ENCODE results near the gene ALCAM. TPM values are rescaled to one million over a fixed set of nuclear protein-coding genes. Genes with fewer than 3 reads are reported as not detected.
A peak's percentile ranks its signal among the peaks of the same experiment; 100 is the strongest.

Gene ALCAM
- total and polyA plus RNA-seq, 2 donors (not counting 3 experiments of a cell fraction or from before 2014, with no cell fraction given) = 46.3 to 118 TPM

GRCh38 chr3:105413343-105413887 lies 46.7 kb downstream of the ALCAM start:
- dilution Hi-C loops (cut with MboI; ENCODE audit: extremely low pct_ligation_motif_present, low sequenced_read_pairs) = no loop called here
- peaks cover 7% of the 10 kb centered on the region for H3K4me1 ChIP-seq (ENCODE audit: control insufficient read depth, extremely low read depth, insufficient read depth, low read length)
- CTCF ChIA-PET = no interaction called here

GRCh38 chr3:105414841-105415240 lies 48.1 kb downstream of the ALCAM start:
- Histone ChIP-seq H3K9me1 (replicated peaks; ENCODE audit: control insufficient read depth, extremely low read depth, insufficient read depth, low read length) (peaks cover 2% of the 10 kb centered on the region), H3K9me3 (replicated peaks; ENCODE audit: control insufficient read depth, insufficient read depth, low read length) (no peaks in the 10 kb centered on the region), H3K9ac (replicated peaks; ENCODE audit: extremely low read depth, insufficient read depth, low read length) (no peak overlapping the region), H3K27ac (ENCODE audit: insufficient read depth, low read depth, low read length) (no peak overlapping the region), H3K4me1 (ENCODE audit: control insufficient read depth, extremely low read depth, insufficient read depth, low read length) (peaks cover 7% of the 10 kb centered on the region), H4K20me1 (replicated peaks; ENCODE audit: control insufficient read depth, extremely low read depth, insufficient read depth, low read length) (no peaks in the 10 kb centered on the region), H3K79me2 (ENCODE audit: control insufficient read depth, insufficient read depth, low read length) (peaks cover 7% of the 10 kb centered on the region), H2AFZ (ENCODE audit: low read depth, low read length) (no peak overlapping the region), H3K4me2 (ENCODE audit: insufficient read depth, low read length) (no peak overlapping the region), H3K36me3 (ENCODE audit: control insufficient read depth in 2 of 2, extremely low read depth in 1 of 2, insufficient read depth in 2 of 2, low read length in 2 of 2) (no peaks in the 10 kb centered on the region), H3K27me3 (ENCODE audit: control insufficient read depth in 2 of 2, insufficient read depth in 2 of 2, low read length in 2 of 2) (no peaks in the 10 kb centered on the region), H3K4me3 (replicated peaks in 1 of 3; ENCODE audit: insufficient read depth in 1 of 3, low read depth in 1 of 3, low read length in 3 of 3) (no peak overlapping the region)
- no TSS peak for BruUV-seq (replicated peaks)
- intact Hi-C loops (cut with micrococcal nuclease) (no loop called here), dilution Hi-C loops (cut with MboI; ENCODE audit: extremely low pct_ligation_motif_present, low sequenced_read_pairs) (no loop called here)
- CTCF ChIA-PET = interaction anchor here (1.1 to 2.6 kb wide), 3 partner anchors 9 to 42 kb away, joined by 4 to 5 read pairs (median 4); no protein-coding TSS in a partner anchor
- FAIRE-seq (no peak), DNase-seq (ENCODE audit: low read depth, low spot score) (peak; percentile 29)
- POLR2A ChIA-PET = no interaction called here
- TF ChIP-seq MAX (IDR thresholded peaks at IDR 0.05; ENCODE audit: insufficient read depth, insufficient read length) (no peak), CTCF (IDR thresholded peaks at IDR 0.05; ENCODE audit: extremely low read depth in 1 of 2, insufficient read depth in 1 of 2, low read depth in 1 of 2, low read length in 2 of 2) (no peak), MYC (IDR thresholded peaks at IDR 0.05; ENCODE audit: low read depth, low read length) (no peak), GATA2 (IDR thresholded peaks at IDR 0.05; ENCODE audit: insufficient read depth, insufficient read length, low read depth, low read length) (no peak), JUN (IDR thresholded peaks at IDR 0.05; ENCODE audit: borderline replicate concordance, insufficient read depth, insufficient read length, low read depth) (no peak), EZH2 (IDR thresholded peaks at IDR 0.05; ENCODE audit: borderline replicate concordance, low read depth, low read length, severe bottlenecking) (no peak), POLR2AphosphoS5 (IDR thresholded peaks at IDR 0.05; ENCODE audit: insufficient read depth, low read depth, low read length) (no peak), POLR2A (IDR thresholded peaks at IDR 0.05; ENCODE audit: low read depth, low read length) (no peak), FOS (IDR thresholded peaks at IDR 0.05; ENCODE audit: borderline replicate concordance, insufficient read depth, low read length) (no peak)

More at GRCh38 chr3:105413343-105413887, 46.7 kb downstream of the ALCAM start:
- FAIRE-seq (no peak), DNase-seq (ENCODE audit: low read depth, low spot score) (no peak)
- intact Hi-C loops (cut with micrococcal nuclease) = no loop called here
- H3K27me3 ChIP-seq (ENCODE audit: control insufficient read depth in 2 of 2, insufficient read depth in 2 of 2, low read length in 2 of 2) = no peaks in the 10 kb centered on the region
- no peaks in the 10 kb centered on the region for H3K9me3 ChIP-seq (replicated peaks; ENCODE audit: control insufficient read depth, insufficient read depth, low read length)
- H2AFZ ChIP-seq (ENCODE audit: low read depth, low read length) = no peak overlapping the region
- peaks cover 4% of the 10 kb centered on the region for H3K79me2 ChIP-seq (ENCODE audit: control insufficient read depth, insufficient read depth, low read length)
- no peak overlapping the region for H3K9ac ChIP-seq (replicated peaks; ENCODE audit: extremely low read depth, insufficient read depth, low read length)
- no peak overlapping the region for H3K4me3 ChIP-seq (replicated peaks in 1 of 3; ENCODE audit: insufficient read depth in 1 of 3, low read depth in 1 of 3, low read length in 3 of 3)
- H3K4me2 ChIP-seq (ENCODE audit: insufficient read depth, low read length) = no peak overlapping the region
- no peak overlapping the region for H3K27ac ChIP-seq (ENCODE audit: insufficient read depth, low read depth, low read length)
- H4K20me1 ChIP-seq (replicated peaks; ENCODE audit: control insufficient read depth, extremely low read depth, insufficient read depth, low read length) = no peaks in the 10 kb centered on the region
- TF ChIP-seq JUN (IDR thresholded peaks at IDR 0.05; ENCODE audit: borderline replicate concordance, insufficient read depth, insufficient read length, low read depth) (no peak), FOS (IDR thresholded peaks at IDR 0.05; ENCODE audit: borderline replicate concordance, insufficient read depth, low read length) (no peak), EZH2 (IDR thresholded peaks at IDR 0.05; ENCODE audit: borderline replicate concordance, low read depth, low read length, severe bottlenecking) (no peak)
- POLR2A ChIA-PET = no interaction called here
- peaks cover 2% of the 10 kb centered on the region for H3K9me1 ChIP-seq (replicated peaks; ENCODE audit: control insufficient read depth, extremely low read depth, insufficient read depth, low read length)
- BruUV-seq (replicated peaks) = no TSS peak
- no peaks in the 10 kb centered on the region for H3K36me3 ChIP-seq (ENCODE audit: control insufficient read depth in 2 of 2, extremely low read depth in 1 of 2, insufficient read depth in 2 of 2, low read length in 2 of 2)
